OCI-LY3 (cell line): ENCODE results near the gene ZNRD2.

Source experiments
- H2AFZ ChIP-seq: fragments of 200-600, 300-600 bp; shearing (Covaris generic); 2 replicates; pipeline ENCODE4 v1.6.0; 2014; ENCODE audit warnings: antibody characterized with exemption, low read depth, low read length
- H3K27ac ChIP-seq: fragments of 200-600, 300-600 bp; sonication (generic); 2 replicates; pipeline ENCODE4 v1.5.1; 2014; ENCODE audit warnings: mild to moderate bottlenecking, low read length, moderate library complexity, mixed read lengths
- H3K27me3 ChIP-seq: fragments of 200-600, 300-600 bp; sonication (generic); 2 replicates; pipeline ENCODE4 v1.6.1; 2014; ENCODE audit warnings: low read depth, low read length, mixed read lengths
- H3K36me3 ChIP-seq: fragments of 200-600, 300-600 bp; sonication (generic); replicated peaks from 2 replicates; pipeline ENCODE3; 2014; ENCODE audit warnings: low read depth, low read length, mixed read lengths
- H3K4me1 ChIP-seq: fragments of 300-600, 200-600 bp; sonication (generic); 2 replicates; pipeline ENCODE4 v1.6.1; 2014; ENCODE audit warnings: low read length, mixed read lengths
- H3K4me2 ChIP-seq: fragments of 200-600, 300-600 bp; sonication (generic); 2 replicates; pipeline ENCODE4 v1.6.1; 2014; ENCODE audit warnings: low read length, mixed read lengths
- H3K4me3 ChIP-seq: fragments of 300-600, 200-600 bp; sonication (generic); 2 replicates; pipeline ENCODE4 v1.5.1; 2014; ENCODE audit warnings: antibody characterized with exemption, mild to moderate bottlenecking, low read length, moderate library complexity
- H3K79me2 ChIP-seq: fragments of 300-600, 200-600 bp; shearing (Covaris generic); 2 replicates; pipeline ENCODE4 v1.6.1; 2014; ENCODE audit warnings: mild to moderate bottlenecking, low read length, mixed read lengths
- H3K9ac ChIP-seq: fragments of 300-600, 200-600 bp; shearing (Covaris generic); 2 replicates; pipeline ENCODE4 v1.6.0; 2014; ENCODE audit warnings: mild to moderate bottlenecking, low read length, moderate library complexity
- H3K9me3 ChIP-seq: fragments of 200-600, 300-600 bp; shearing (Covaris generic); 2 replicates; pipeline ENCODE4 v1.6.1; 2014; ENCODE audit warnings: low read length, mixed read lengths; ENCODE audit not compliant: insufficient read depth
- H4K20me1 ChIP-seq: fragments of 200-600, 300-600 bp; sonication (generic); 2 replicates; pipeline ENCODE4 v1.6.1; 2016; ENCODE audit warnings: low read length, mixed read lengths; ENCODE audit not compliant: insufficient read depth
- EZH2phosphoT487 ChIP-seq: fragments of 200-600 bp; shearing (Covaris generic); IDR thresholded peaks from 2 replicates; pipeline ENCODE4 v1.6.1; 2018; ENCODE audit warnings: antibody characterized with exemption, mixed run types, low read depth
- TF ChIP-seq, protein P1 (sequence below): fragments of 200-600, 300-600 bp; sonication (generic); IDR thresholded peaks from 2 replicates; pipeline ENCODE4 v1.5.1; 2014; ENCODE audit warnings: antibody characterized with exemption, low read length, low read depth

The ZNRD2 gene

DNA sequence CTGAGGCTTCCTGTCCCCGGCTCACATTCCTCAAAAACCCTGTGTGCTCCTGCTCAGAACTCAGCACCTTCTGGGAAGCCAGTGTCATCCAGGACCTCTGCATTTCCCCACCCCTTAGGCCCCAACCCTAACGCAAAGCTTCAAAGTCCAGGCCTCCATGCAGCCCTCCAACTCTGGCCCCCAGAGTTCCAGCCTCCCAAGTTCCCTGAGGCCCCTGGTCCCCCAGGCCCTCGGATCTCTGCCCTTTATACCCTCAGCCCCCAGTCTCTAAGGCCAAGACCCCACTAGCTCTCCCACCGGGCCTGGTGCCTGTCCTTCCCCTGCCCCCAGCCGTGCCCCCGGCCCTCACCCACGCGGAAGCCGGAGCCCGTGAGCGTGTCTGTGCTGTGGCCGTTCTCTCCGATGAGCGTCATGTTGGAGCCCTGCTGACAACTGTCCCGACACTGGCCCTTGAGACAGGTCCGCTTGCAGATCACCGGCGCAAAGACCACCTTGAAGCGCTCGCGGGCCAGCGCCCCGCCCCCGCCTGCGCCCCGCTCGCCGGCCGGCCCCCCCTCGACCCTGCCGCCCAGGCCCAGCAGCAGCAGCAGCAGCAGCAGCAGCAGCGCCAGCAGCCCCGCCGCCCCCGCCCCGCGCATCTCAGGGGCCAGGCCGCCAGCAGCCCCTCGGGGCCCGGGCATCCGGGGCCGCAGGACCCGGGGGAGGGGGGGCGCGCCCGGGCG, 12.8 kb upstream of the ZNRD2 start:
- H3K4me2 ChIP-seq, result peak overlapping the region; percentile 83
- no peak overlapping the region for H3K27ac ChIP-seq
- H3K4me1 ChIP-seq, result peaks cover 7% of the 10 kb centered on the region
- H3K9me3 ChIP-seq, result no peaks in the 10 kb centered on the region
- peaks cover 9% of the 10 kb centered on the region for H3K27me3 ChIP-seq
- H3K36me3 ChIP-seq, result no peaks in the 10 kb centered on the region
- peak overlapping the region; percentile 69 for H3K9ac ChIP-seq
- H4K20me1 ChIP-seq, result no peaks in the 10 kb centered on the region
- H3K4me3 ChIP-seq, result peak overlapping the region; percentile 80
- H2AFZ ChIP-seq, result no peak overlapping the region
- H3K79me2 ChIP-seq, result no peaks in the 10 kb centered on the region
- TF ChIP-seq EZH2phosphoT487, result no peak
- TF ChIP-seq, protein P1, sequence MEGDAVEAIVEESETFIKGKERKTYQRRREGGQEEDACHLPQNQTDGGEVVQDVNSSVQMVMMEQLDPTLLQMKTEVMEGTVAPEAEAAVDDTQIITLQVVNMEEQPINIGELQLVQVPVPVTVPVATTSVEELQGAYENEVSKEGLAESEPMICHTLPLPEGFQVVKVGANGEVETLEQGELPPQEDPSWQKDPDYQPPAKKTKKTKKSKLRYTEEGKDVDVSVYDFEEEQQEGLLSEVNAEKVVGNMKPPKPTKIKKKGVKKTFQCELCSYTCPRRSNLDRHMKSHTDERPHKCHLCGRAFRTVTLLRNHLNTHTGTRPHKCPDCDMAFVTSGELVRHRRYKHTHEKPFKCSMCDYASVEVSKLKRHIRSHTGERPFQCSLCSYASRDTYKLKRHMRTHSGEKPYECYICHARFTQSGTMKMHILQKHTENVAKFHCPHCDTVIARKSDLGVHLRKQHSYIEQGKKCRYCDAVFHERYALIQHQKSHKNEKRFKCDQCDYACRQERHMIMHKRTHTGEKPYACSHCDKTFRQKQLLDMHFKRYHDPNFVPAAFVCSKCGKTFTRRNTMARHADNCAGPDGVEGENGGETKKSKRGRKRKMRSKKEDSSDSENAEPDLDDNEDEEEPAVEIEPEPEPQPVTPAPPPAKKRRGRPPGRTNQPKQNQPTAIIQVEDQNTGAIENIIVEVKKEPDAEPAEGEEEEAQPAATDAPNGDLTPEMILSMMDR, result no peak

DNA sequence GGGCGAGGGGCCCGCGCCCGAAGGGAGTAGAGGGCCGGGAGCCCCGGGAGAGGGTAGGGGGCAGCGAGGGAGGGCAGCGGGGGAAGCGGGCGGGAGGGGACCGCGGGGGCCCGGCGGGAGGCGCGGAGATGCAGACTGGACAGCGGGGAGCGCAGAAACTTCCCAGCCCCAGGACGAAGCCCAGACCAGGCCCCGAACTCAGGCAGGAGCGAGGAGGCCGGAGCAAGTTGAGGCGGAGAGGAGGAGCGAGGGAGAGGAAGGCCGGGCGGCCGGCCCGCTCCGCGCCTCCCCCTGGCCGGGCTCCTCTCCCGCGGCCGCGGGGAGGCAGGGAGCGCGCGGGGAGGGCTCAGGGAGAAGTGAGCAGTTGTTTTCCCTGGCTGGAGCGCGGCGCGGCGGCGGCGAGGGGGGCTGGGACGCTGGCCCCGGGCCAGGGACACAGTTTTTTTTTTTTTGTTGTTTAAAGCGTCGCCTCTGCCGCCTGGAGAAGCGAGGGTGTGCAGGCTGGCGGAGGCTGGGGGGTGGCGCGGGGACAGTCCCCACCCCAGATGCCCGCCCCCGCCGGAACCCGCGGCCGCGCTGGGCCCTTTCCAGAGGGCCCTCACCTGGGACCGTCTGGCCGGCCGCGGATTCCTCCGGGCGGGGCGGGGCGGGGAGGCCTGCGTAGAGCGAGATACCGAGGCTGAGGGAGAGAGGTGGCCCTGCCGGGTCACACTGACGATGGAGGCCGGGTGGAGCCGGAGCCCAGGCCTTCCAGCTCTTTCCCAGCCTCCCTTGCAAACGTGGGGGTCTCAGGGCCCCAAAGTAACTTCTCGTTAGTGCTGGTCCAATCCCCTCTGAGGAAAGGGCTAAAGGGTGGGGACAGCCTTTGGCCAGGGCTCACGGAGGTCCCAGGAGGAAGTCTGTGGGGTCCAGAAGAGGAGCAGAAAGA, 12.0 kb upstream of the ZNRD2 start, which contains the start of gene LTBP3:
Gene LTBP3 (minus strand): TSS at position 358 of the 928 bp plus-strand sequence. CDS start 400 bp downstream, outside the sequence.
- H3K4me3 ChIP-seq, result peak within 1 kb of the TSS; percentile 80
- peak within 1 kb of the TSS; percentile 64 for H2AFZ ChIP-seq
- no peaks in the 10 kb centered on the region for H3K79me2 ChIP-seq
- no peaks in the 10 kb centered on the region for H4K20me1 ChIP-seq
- H3K4me2 ChIP-seq, result peak within 1 kb of the TSS; percentile 83
- no peak within 1 kb of the TSS for H3K27ac ChIP-seq
- no peaks in the 10 kb centered on the region for H3K9me3 ChIP-seq
- peaks cover 12% of the 10 kb centered on the region for H3K4me1 ChIP-seq
- TF ChIP-seq, protein P1, result no peak
- TF ChIP-seq EZH2phosphoT487, result no peak
- peaks cover 9% of the 10 kb centered on the region for H3K27me3 ChIP-seq
- peak within 1 kb of the TSS; percentile 69 for H3K9ac ChIP-seq
- H3K36me3 ChIP-seq, result no peaks in the 10 kb centered on the region

DNA sequence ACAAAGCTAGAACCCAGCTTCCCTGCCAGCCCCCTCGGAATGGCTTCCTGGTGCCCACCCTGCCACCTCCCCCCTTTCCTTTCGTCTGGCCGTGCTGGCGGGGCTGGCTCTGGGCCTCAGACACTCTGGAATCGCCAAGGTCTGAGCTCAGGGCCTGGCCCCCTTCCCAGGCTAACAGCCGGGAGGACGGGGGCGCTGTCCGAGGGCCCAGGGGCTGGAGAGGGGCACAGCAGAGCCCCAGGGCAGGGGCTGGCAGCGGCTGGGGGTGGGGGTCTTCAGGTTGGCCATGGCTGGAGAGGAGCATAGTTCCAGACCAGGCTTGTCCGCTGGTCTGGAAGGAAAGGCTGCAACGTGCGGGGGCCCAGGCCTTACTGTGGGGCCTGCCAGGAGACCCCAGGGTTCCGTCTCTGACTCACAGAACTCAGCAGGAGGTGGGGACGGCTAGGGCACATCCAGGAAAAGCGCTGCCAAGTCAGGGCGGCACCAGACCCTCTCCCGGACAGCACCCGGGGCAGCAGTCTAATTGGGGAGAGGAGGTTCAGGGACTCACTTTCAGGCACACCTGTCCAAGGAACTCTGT, 11.3 kb upstream of the ZNRD2 start:
- no peaks in the 10 kb centered on the region for H3K9me3 ChIP-seq
- peak overlapping the region; percentile 83 for H3K4me2 ChIP-seq
- peaks cover 9% of the 10 kb centered on the region for H3K27me3 ChIP-seq
- H3K4me1 ChIP-seq, result peaks cover 14% of the 10 kb centered on the region
- no peaks in the 10 kb centered on the region for H4K20me1 ChIP-seq
- H3K4me3 ChIP-seq, result peak overlapping the region; percentile 80
- H3K9ac ChIP-seq, result peak overlapping the region; percentile 69
- TF ChIP-seq, protein P1, result no peak
- TF ChIP-seq EZH2phosphoT487, result no peak
- no peaks in the 10 kb centered on the region for H3K79me2 ChIP-seq
- peak overlapping the region; percentile 64 for H2AFZ ChIP-seq
- H3K27ac ChIP-seq, result no peak overlapping the region
- H3K36me3 ChIP-seq, result no peaks in the 10 kb centered on the region
